H1 (cell line): ENCODE results near the gene CAGE1. TPM values are rescaled to one million over a fixed set of nuclear protein-coding genes. Genes with fewer than 3 reads are reported as not detected.

Source experiments
- CREB1 ChIP-seq: IDR thresholded peaks from 2 replicates; pipeline ENCODE4 v1.6.1; 2012; ENCODE audit warnings: inconsistent platforms
- EP300 ChIP-seq, 2 experiments: IDR thresholded peaks; 1 replicate in 1 of 2; 2 replicates in 1 of 2; pipeline ENCODE4 v1.6.1; 2011 to 2012; ENCODE audit warnings: low read depth in 2 of 2, low read length in 2 of 2, mild to moderate bottlenecking in 2 of 2, borderline replicate concordance in 1 of 2, inconsistent platforms in 1 of 2, moderate library complexity in 1 of 2
- KDM4A ChIP-seq: IDR thresholded peaks from one replicate; pipeline ENCODE4 v1.7.1; 2012; ENCODE audit warnings: low read depth, mild to moderate bottlenecking, moderate library complexity, low read length, inconsistent platforms; ENCODE audit not compliant: severe bottlenecking
- TCF12 ChIP-seq: IDR thresholded peaks from 2 replicates; pipeline ENCODE4 v1.6.1; 2011; ENCODE audit warnings: low read depth, mild to moderate bottlenecking, low read length
- polyA plus RNA-seq, 7 experiments: library from polyadenylated mRNA; depleted of rRNA in 3 of 7; stranded (reverse) in 5 of 7; unstranded in 2 of 7; fragments of >200 nt in 5 of 7; fragments of 200-250 nt in 2 of 7; gene quantifications; 1 replicate in 5 of 7; 2 replicates in 1 of 7; 4 replicates in 1 of 7; pipeline versions ENCODE4 v1.2.1 to v1.2.3, GENCODE V29; 2011 to 2013; ENCODE audit warnings: missing spikeins in 2 of 7, mixed read lengths in 2 of 7
- total RNA-seq: library from RNA; stranded (reverse); fragmentation: NEBNext Ultra II Directional; extraction: Animal tissue kit (Norgen Biotek cat#: 25700); gene quantifications from 2 replicates; pipeline ENCODE4 v1.2.1, GENCODE V29; 2021
- TF ChIP-seq, protein P1 (sequence below): IDR thresholded peaks from 2 replicates; pipeline ENCODE4 v1.6.1; 2012; ENCODE audit warnings: inconsistent platforms

Gene CAGE1
- total and polyA plus RNA-seq, 2 of the 8 experiments (the other 6 are each of a cell fraction or from before 2014, with no cell fraction given): 0.09 TPM; not detected in 1

DNA sequence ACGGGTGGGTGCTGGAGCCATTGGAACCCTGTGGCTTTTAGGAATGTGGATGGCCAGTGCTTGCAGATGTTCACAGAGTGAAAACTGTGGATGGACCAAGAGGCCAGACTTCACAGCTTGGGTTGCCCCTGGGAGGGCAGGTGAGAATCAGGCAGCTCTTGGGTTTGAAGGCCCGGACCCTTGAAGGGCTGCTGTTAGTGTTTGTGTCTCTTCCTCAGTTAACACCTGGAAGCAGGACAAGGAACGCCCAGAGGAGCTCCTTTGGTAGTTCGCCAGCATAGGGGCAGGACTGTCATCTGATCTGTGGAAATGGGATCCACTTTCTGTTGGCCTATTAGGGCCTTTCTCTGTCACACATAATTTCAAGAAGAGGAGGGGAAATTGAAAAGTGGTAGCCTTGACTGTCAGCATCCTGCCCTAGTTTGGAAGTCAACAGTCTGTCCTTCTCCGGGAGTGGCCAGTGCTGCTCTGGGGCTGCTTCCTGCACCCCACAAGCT lies 43.6 kb upstream of the CAGE1 start (continued):
- TF ChIP-seq, protein P1, sequence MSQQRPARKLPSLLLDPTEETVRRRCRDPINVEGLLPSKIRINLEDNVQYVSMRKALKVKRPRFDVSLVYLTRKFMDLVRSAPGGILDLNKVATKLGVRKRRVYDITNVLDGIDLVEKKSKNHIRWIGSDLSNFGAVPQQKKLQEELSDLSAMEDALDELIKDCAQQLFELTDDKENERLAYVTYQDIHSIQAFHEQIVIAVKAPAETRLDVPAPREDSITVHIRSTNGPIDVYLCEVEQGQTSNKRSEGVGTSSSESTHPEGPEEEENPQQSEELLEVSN: no peak
- TF ChIP-seq KDM4A (no peak), EP300 (IDR thresholded peaks at IDR 0.05; ENCODE audit: borderline replicate concordance in 1 of 2, low read depth in 2 of 2, low read length in 2 of 2) (no peak), TCF12 (no peak), CREB1 (no peak)
